HG03108 (cell line): Measurements from ENCODE around the gene COPZ1.

Source experiments
- ATAC-seq: cut with Tn5 transposase; IDR thresholded peaks from one replicate; pipeline ENCODE4 v1.9.1; 2021; ENCODE audit warnings: moderate library complexity; ENCODE audit not compliant: unreplicated experiment

Gene COPZ1

DNA sequence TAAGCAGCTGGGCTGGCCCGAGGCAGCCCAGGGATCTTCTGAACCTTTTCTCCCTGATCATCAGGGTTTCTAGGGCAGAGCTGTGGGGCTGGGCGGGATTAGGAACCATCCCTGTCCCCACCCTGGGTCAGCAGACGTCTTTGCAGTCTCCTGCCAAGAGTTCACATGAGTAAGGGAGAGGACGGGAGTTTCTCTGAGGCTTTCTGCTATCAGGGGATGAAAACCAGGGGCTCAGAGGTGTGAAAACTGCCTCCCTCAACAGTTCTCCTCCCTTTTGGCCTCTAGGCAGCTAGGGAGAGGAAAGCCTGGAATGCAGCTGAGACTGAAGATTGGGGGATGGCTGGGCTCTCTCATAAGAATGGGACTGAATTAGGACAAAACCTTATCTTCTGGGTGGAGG lies 51.7 kb downstream of the COPZ1 start:
- ATAC-seq: no peak

DNA sequence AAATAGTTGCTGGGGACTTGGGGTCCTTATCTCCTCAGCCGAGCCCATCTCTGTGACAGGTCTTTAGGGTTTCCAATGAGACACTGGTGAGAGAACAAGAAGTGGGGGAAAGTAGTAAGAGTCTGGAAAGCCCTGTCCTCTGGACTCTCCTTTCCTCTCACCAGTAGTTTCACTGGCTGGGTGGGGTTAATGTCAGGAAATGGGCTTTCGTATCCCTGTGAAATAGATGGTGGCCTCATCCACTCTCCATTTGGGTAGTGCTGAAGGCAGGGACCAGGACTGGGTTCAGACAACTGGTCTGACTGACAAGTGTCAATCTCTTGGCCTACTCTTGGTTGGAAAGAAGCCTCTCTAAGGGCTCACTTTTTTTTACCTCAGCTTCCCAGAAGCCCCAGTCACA lies 52.1 kb downstream of the COPZ1 start:
- ATAC-seq: no peak

DNA sequence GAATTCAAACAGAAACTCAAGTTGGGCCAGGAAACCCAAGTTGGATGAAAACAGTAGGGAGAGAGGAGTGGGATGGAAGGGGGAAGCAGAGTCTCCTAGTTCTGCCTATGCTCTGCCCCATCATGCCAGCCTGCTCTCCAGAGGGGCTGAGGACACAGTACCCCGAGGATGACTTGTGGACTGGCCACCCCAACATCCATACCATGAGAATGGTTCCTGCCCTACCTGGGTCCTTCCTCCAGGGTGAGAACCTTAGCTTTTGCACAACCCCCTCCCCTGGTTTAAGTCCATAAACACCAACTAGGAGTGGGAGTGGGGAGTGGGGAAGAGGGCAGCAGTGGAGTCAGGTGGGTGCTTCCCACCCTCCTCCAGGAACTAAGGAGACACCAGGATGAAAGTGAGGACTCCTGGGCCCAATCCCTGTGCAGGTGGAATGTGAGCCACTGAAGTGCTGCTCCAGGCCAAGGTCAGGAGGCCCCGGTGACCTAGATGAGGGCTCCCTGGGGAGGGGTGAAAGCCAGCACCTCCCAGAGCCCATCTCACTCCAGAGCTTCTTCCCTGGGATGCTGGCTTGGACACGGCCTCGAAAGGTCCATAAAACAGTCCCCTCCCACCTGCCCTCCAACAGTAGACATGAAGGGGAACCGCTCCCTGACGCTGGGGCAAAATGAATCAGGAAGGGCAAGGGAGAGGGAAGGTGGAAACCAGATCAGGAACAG lies 53.0 kb downstream of the COPZ1 start:
- no peak for ATAC-seq

DNA sequence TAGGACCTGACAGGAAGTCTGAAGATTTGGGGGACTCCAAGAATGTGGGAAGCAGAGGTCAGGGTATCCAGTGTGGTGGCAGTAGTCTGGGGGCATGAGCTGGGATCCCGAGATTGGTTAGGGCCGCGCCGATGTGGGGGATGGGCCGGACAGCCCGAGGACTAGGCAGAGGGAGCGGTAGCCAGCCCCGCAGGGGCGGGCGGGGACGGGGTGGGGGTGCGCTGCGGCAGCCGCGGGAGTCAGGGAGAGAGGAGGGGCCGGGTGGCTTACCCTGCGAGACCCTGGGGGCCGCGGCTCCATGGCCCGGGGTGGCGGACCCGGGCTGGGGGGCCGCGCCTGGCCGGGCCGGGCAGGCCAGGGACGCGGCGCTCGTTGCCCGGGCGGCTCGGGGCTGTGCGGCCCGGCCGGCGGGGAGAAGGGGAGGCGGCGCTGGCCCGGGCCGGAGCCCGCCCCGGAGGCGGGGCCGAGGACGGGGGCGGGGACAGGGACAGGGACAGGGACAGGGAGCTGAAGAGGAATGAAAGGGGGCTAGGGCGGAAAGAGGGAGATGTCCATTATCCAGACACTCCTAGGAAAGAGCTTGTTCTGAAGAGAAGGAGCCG lies 54.0 kb downstream of the COPZ1 start:
- no peak for ATAC-seq

DNA sequence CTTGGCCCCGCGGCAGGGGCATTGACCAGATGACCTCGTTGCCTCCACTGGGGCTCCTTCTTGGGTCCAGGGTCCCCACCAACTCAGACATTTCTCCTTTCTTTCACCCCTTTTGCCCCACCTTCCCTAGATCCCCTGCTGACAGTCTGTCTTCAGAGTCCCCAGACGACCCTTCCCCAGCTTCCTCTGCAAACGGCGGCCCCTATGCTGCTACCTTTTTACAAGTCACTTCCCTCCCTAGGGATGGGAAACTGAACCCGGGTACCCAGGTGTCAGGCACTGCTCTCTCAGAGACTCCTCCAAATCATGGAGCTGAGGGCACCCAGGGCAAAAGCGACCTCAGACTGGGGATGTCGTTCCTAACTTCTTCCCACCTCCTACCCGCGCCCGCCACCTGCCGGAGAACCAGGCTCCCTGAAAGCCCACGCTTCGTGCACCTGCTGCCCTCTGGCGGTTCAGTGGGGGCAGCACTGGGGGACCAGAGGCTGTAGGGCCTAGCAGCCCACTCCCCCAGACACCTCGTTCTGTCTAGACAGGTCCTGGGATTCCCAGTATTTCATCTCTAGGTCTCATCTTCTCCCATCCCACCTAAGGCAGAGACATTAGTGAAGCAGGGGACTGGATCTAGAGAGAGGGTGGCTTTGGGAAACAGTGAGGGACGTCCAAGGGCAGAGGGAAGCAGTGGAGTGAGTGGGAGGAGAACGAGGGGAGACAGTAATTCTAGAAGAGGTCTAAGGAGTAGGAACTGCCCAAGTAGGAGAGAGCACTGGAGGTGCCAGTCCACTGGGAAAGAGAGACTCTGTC lies 54.7 kb downstream of the COPZ1 start:
- peak; percentile 87 for ATAC-seq

DNA sequence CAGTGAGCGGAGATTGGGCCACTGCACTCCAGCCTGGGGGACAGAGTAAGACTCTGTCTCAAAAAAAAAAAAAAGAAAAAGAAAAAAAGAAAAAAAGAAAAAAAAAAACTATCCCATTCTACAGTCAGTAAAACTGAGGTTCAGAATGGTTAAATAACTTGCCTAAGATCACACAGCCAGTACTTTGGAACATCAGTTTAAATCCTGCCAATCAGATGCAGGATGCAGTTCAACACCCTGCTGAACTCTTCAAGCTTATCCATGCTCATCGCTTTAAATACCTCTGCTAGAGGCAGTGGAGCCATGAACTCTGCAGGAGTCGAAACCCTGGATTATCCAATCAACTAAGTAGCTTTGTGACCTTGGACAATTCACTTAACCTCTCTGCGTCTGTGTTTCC lies 56.2 kb downstream of the COPZ1 start:
- no peak for ATAC-seq

DNA sequence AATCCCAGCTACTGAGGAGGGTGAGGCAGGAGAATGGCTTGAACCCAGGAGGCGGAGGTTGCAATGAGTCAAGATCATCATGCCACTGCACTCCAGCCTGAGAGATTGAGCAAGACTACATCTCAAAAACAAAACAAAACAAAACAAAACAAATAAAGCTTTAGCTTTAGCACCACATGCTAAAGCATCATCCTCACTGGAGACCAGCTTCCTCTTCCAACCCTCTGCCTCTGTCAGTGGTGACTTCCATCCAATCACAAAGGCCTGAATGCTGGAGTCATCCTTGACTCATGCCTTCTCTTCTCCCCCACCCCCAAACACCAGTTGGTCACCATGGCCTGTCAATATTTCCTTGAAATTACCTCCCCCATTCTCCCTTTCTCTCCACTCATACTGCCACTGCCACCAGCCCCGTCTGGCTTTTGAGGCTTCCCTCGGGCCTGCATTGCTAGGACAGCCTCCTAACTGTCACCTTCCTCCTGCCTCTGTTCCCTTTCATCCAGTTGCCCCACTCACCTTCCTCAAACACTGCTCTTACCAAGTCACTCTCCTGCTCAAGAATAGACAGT lies 58.2 kb downstream of the COPZ1 start:
- no peak for ATAC-seq

DNA sequence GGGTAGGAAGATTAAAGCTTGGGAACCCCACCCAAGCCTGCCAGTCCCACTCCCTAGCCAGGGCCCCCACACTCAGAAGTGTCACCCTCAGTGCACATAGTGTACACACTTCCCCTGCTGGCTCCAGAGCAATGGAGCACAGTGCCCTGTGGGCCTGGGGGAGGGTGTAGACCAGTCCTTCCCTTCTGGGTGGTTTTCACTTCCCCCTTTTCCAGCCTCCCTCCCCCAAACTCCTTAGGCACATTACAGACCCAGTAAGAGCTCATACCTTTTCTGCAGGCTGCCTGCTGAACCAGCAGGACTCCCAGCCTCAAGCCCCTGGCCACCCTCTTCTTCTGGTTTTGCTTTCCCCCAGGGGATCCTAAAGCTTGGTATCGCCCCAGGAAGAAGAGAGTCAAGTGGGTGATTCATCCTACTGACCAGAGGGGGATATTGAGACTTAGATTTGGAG lies 59.7 kb downstream of the COPZ1 start, which contains the start of gene ZNF385A:
Gene ZNF385A (minus strand): TSS at position 143 of the 451 bp plus-strand sequence. CDS start 219 bp downstream, outside the sequence.
- peak; percentile 35 for ATAC-seq

DNA sequence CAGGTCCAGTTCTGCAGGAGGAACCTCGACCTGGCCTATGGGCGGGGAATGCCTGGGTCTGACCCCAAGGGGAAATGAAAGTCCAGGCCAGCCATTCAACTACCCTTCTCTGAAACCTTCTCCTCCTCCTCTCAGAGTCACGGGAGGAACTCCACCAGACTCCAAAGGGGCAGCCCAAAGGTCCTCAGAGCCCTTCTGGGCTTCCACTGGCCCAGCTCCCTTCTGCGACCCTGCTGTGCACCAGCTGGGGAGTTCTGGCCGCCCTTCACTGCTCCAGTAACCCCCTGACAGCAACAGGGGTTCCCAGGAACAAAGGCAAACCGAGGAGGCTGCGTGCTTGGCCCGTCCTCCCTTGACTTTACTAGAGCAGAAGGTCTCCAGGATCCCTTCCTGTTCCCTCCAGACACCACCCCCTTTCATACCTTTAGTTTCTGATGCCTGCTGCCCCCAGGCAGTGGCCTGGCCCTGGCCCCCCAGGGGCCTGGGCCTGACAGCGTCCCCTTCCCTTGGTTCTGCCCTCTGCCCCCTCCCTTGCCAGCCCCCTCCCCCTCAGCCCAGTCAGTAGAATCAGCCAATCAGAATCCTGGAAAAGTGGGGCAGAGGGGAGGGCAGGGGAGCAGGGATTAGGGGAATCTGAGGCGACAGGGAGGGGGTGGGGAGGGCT lies 60.5 kb downstream of the COPZ1 start:
- peak; percentile 61 for ATAC-seq

DNA sequence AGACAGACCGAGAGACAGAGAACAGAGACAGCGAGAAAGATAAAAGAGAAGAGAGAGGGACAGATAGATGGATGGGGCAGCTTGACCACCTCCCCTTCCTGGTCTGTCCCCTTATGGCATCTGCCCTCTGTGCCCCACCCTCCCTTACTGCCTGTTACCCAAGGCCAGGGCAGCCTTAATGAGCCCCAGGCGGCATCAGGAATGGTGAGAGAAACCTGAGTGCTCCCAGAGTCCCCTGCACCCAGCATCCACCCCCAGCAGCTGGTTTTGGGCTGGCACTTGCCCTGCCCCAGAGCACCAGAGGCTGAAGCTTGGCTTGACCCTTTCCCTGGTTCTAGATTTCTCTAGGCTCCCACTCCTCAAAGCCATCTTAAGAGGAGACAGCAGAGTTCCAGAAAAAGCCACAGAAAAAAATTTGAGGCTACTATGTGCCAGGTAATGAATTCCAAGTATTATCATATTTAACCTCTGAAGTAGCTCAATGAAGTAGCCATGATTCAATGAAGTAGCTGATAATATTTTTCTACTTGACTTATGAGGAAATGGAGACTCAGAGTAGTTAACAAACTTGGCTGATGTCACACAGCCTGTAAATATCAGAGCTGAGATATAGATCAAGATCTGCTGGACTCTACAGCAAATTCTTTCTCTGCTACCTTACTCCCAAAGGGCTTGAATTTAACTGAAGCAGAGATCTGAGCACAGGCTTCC lies 61.6 kb downstream of the COPZ1 start:
- ATAC-seq: no peak

DNA sequence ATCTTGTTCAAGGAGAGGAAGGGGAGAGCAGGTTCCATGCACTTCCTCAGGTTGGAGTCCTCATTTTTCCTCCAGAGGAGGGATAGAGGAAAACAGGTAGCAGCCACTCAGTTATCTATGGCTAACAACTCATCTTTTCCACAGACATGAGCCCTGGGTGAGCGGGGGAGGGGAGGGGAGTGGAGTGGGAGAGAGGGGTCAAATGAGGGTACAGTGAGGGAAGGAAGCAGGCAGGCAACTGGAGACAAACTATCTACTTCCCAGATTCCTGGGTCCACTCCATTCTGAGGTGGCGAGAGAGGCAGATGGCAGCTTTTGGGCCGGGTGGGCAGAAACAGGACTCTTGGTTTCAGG lies 62.2 kb downstream of the COPZ1 start:
- ATAC-seq: no peak

DNA sequence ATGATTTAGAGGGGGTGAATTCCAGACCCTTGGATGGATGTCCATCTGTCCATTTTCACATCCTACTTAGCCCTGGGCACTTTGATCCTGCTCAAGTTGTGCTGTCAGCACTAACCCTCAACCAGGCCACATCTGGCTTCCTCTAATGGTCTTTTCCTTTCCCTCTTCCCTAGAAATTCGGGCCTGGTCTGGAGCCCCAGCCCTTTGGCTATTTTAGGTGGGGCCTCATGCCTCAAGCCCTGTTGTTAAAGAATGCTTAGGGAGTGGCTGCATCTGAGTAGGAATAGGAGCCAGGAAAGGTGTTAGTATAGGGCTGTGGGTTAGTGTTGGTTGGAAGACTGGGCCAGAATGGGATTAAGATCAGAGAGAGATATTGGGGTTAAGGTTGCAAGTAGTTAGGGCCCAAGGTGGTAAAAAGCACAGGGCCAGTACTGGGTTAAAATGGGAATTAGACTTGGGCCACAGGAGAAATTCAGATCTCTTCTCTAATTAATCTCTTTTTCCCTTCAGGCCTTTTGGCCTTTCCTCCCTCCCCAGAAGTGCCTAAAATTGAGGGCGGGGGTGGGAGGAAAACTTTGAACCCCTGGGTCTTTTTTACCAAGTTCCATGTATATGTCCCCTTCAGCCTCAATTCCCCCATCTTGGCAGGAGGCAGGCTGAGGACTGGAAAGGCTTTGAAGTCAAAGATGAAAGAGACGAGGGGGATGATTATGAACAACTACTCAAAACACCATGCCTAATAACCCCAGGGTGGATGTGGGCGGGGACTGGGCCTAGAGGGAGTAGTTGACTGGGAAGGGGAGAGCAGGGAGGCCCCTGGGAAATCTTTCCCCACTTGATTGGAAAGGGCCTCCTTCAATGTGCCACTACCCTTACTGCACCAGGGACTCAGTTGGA lies 63.6 kb downstream of the COPZ1 start:
- no peak for ATAC-seq

DNA sequence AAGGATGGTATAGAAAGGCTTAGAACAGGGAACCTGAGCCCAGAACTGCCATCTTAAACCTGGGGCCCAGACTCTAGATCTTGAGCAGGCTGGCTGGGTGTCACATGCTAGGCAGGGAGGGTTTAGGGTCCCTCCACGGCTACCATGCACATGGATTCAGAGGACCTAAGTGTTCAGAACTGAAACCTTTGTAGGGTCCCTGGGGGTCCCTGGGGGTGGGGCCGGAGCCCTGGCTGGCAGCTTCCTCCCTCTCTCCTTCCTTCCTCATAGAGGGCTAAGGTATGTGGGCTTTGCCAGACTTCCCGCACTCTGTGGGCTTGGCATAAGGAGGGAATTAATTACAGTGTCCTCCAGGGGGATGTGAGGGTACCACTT lies 64.2 kb downstream of the COPZ1 start:
- no peak for ATAC-seq

DNA sequence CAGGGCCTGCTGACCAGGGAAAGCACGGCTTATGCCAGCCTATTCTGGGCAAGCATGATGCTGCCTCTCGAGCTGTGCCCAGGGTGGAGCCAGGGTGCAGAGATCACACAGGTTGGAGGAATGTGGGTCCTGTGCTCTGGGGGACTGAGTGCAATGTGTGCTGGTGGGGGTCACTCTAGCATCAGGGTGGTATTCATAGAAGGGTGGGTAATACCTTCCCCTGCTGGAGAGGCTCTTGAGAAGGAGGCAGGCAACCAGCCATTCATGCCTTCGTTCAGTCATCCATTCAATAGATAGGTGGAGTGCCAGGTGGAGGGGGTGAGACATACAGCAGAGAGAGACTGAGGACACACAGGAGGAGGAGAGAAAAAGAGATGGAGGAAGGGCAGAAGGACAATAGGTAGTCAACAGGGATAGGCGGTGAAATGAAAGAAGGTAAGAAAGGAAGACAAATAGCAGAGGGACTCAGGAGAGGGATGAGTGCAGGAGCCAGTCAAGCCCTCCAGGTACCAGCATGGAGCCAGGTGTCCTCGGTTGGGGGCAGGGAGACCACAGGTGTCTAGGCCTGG lies 64.8 kb downstream of the COPZ1 start:
- no peak for ATAC-seq

DNA sequence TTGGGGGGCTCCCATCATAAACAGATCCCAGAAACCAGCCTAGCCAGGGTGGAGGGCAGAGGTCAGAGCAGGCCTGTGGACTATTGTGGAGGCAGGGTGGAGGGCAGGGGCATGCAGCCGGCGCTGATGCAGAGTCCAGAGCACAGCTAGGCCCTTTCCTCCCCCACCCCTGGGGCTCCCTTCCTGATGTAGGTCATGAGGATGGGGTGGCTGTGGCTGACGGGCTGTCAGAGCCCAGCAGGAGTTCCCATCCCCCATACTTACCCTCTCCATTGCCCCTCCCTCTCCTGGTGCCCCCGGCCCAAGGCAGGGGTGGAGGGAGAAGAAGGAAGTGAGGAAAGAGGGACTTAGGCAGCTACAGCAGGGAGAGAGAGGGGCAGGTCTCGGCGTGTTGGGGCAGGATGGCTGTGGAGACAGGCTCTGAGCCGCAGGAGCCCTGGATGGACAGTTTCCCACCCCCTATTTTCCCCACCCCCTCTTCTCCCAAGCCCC lies 65.3 kb downstream of the COPZ1 start:
- ATAC-seq: no peak

DNA sequence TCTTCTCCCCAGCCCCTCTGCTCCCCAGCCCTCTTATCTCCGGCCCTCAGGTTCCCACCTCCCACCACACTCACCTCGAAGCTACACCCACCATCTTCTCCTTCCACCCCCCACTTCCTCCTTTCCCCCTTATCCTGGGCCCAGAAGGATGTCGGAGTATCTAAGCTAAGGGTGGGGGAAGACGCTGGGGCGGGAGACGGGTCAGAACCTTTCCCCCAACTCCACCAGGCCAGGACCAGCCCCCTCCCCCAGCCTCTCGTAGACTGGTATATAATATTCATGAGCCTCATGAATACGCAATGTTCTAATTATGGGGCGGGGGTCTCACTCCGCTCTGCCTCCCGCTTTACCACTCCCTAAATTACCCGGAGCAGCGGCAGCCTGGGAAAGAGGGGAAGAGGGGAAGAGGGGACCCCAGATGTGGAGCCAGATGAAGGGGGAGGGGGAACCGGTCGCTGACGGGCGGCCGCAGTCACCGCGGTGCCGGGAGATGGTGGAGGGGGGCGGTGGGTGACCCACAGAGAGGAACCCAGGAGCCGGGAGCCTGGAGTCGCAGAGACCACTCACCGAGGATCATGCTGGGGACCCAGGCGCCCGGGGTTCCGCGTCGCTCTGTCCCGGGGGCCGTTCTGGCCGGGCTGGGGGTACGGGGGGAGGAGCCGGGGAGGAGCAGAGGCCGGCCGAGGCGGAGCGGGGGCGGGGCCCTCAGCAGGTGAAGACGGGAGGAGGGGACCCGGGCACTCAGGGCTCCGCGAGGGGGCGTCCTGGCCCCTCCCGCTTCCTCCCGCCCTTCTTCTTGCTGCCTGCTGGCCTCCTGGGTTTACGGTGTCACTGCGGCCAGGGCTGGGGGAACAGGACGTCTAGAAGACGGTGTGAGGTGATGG lies 66.0 kb downstream of the COPZ1 start:
- peak; percentile 58 for ATAC-seq

DNA sequence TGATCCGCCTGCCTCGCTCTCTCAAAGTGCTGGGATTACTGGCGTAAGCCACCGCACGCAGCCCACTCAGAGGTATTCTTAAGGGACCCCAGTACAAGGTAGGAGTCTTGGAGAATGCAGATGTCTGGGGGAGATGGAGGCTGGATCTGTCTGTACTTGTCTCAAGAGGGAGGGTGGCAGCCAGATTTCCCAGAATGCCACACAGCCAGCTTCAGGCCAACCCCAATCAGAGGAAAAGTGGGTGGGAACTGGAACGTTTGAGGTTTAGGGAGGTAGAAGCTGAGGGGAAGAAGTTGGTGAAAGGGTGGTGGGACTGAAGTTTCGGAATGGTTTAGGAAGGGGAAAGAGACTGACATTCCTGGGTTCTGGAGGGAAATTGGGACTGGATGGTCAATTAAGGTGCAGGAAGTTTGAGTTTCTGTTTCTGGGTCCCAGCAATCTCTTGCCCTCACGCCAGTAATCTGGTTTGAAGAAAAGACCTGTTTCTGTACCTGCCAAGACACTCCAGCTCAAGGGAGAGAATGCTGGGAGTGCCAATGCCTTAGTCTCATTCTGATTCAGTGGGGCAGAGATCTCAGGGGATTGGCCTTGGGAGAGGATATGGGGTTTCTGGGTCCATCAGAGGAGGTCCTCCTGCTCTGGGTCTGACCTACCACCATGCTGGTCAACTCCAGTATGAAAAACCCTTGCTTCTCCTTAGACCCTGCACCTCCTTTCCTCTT lies 67.7 kb downstream of the COPZ1 start:
- ATAC-seq: no peak
